PC-9 (cell line): Measurements from ENCODE around the gene KRTAP4-4. TPM values are rescaled to one million over a fixed set of nuclear protein-coding genes. Genes with fewer than 3 reads are reported as not detected.

ENCODE experiments used
- BruUV-seq: library from RNA; stranded (reverse); fragments of 400-500 nt; replicated peaks from 2 replicates; lab custom pipeline; 2021; lab: Mats Ljungman, UMichigan
- CTCF ChIA-PET: fragments of 300-600 bp; sonication (Branson Sonifier 250); formaldehyde crosslinking; loops from one replicate; lab custom pipeline; 2022; ENCODE audit warnings: antibody characterized with exemption; lab: Charles Lee
- POLR2A ChIA-PET: fragments of 300-600 bp; sonication (Branson Sonifier 250); formaldehyde crosslinking; loops from one replicate; lab custom pipeline; 2022; ENCODE audit warnings: antibody characterized with exemption; ENCODE audit not compliant: unreplicated experiment; lab: Charles Lee
- DNase-seq, 2 experiments: peaks; one replicate each; pipeline versions ENCODE4 v3.0.0 to v3.0.0-alpha.2; 2015 to 2022; ENCODE audit warnings: mixed read lengths in 1 of 2
- H2AFZ ChIP-seq: fragments of 200-600 bp; sonication (generic); 2 replicates; pipeline ENCODE4 v1.8.1; 2017; ENCODE audit warnings: antibody characterized with exemption
- H3F3A ChIP-seq: fragments of 200-600 bp; sonication (generic); 2 replicates; pipeline ENCODE4 v1.8.1; 2017; ENCODE audit warnings: antibody characterized with exemption, mild to moderate bottlenecking, low read depth; ENCODE audit not compliant: insufficient read depth
- H3K27ac ChIP-seq: fragments of 200-600 bp; sonication (generic); 2 replicates; pipeline ENCODE4 v1.6.1; 2016; ENCODE audit warnings: mixed run types
- H3K27me3 ChIP-seq: fragments of 200-600 bp; sonication (generic); 2 replicates; pipeline ENCODE4 v1.6.1; 2016; ENCODE audit warnings: low read depth, mixed run types; ENCODE audit not compliant: insufficient read depth
- H3K36me3 ChIP-seq: fragments of 200-600 bp; sonication (generic); 2 replicates; pipeline ENCODE4 v1.6.1; 2016; ENCODE audit warnings: low read depth, mixed run types
- H3K4me1 ChIP-seq: fragments of 200-600 bp; sonication (generic); replicated peaks from 2 replicates; pipeline ENCODE4 v1.6.1; 2016; ENCODE audit warnings: mixed run types; ENCODE audit not compliant: insufficient read depth
- H3K4me2 ChIP-seq: fragments of 200-600 bp; sonication (generic); 2 replicates; pipeline ENCODE4 v1.6.1; 2017; ENCODE audit warnings: mixed run types
- H3K4me3 ChIP-seq: fragments of 200-600 bp; sonication (generic); 2 replicates; pipeline ENCODE4 v1.6.1; 2016; ENCODE audit warnings: mixed run types
- H3K79me2 ChIP-seq: fragments of 200-600 bp; sonication (generic); 2 replicates; pipeline ENCODE4 v1.6.1; 2017; ENCODE audit warnings: low read depth, mixed run types
- H3K9me2 ChIP-seq: fragments of 200-600 bp; sonication (generic); 2 replicates; pipeline ENCODE4 v1.8.1; 2017; ENCODE audit warnings: mild to moderate bottlenecking; ENCODE audit not compliant: insufficient read depth
- H3K9me3 ChIP-seq: fragments of 200-600 bp; sonication (generic); 2 replicates; pipeline ENCODE4 v1.8.1; 2016; ENCODE audit warnings: low read depth; ENCODE audit not compliant: insufficient read depth
- H4K20me1 ChIP-seq: fragments of 200-600 bp; sonication (generic); 2 replicates; pipeline ENCODE4 v1.8.1; 2017; ENCODE audit not compliant: insufficient read depth
- CTCF ChIP-seq: fragments of 200-600 bp; sonication (generic); conservative IDR thresholded peaks from 2 replicates; pipeline ENCODE4 v1.6.1; 2017; ENCODE audit warnings: mixed run types, antibody characterized with exemption, mild to moderate bottlenecking, moderate library complexity
- EZH2 ChIP-seq: fragments of 200-600 bp; sonication (generic); IDR thresholded peaks from 2 replicates; pipeline ENCODE4 v1.8.0; 2017; ENCODE audit warnings: antibody characterized with exemption, low read depth
- intact Hi-C: fragments of 100-400 bp; cut with micrococcal nuclease; formaldehyde crosslinking; loops from one replicate; pipeline ENCODE4 v1.10.0; 2022; ENCODE audit not compliant: unreplicated experiment
- total RNA-seq: library from RNA; stranded (reverse); gene quantifications from 2 replicates; pipeline ENCODE4 v1.2.3, GENCODE V29; 2021

Gene KRTAP4-4
- total RNA-seq, 1 experiment from 2014 or later, result not detected

GRCh38 chr17:41177727-41178271 lies 17.3 kb upstream of the KRTAP4-4 start, which contains the start of gene KRTAP4-2:
KRTAP4-2 (minus strand) TSS chr17:41178221; CDS start chr17:41178164, 57 bp downstream.
- no peaks in the 10 kb centered on the region for H3K79me2 ChIP-seq
- no peaks in the 10 kb centered on the region for H3K9me2 ChIP-seq
- no peak within 1 kb of the TSS for H3K4me3 ChIP-seq
- H2AFZ ChIP-seq, result no peak within 1 kb of the TSS
- no peaks in the 10 kb centered on the region for H3F3A ChIP-seq
- H3K36me3 ChIP-seq, result no peaks in the 10 kb centered on the region
- TF ChIP-seq EZH2, result no peak
- TF ChIP-seq CTCF, result no peak
- DNase-seq, result no peak
- H3K4me2 ChIP-seq, result no peak within 1 kb of the TSS
- no peaks in the 10 kb centered on the region for H3K27me3 ChIP-seq
- no peaks in the 10 kb centered on the region for H4K20me1 ChIP-seq
- BruUV-seq, result no TSS peak
- H3K27ac ChIP-seq, result no peak within 1 kb of the TSS
- intact Hi-C loops, result no loop called here
- no peaks in the 10 kb centered on the region for H3K4me1 ChIP-seq
- H3K9me3 ChIP-seq, result no peaks in the 10 kb centered on the region
- CTCF ChIA-PET, result no interaction called here
- POLR2A ChIA-PET, result interaction anchor here (0.7 kb wide), 1 partner anchor 154 kb away, joined by 3 read pairs; no protein-coding TSS in a partner anchor

GRCh38 chr17:41176744-41177387 lies 16.3 kb upstream of the KRTAP4-4 start:
- H4K20me1 ChIP-seq, result no peaks in the 10 kb centered on the region
- no peak overlapping the region for H3K4me2 ChIP-seq
- no peaks in the 10 kb centered on the region for H3K36me3 ChIP-seq
- intact Hi-C loops, result no loop called here
- ChIA-PET POLR2A (interaction anchor here (0.7 kb wide), 1 partner anchor 155 kb away, joined by 3 read pairs; no protein-coding TSS in a partner anchor), CTCF (no interaction called here)
- BruUV-seq, result no TSS peak
- no peaks in the 10 kb centered on the region for H3F3A ChIP-seq
- no peak overlapping the region for H3K4me3 ChIP-seq
- no peaks in the 10 kb centered on the region for H3K9me2 ChIP-seq
- H3K79me2 ChIP-seq, result no peaks in the 10 kb centered on the region
- no peaks in the 10 kb centered on the region for H3K9me3 ChIP-seq
- no peak for DNase-seq
- no peak overlapping the region for H2AFZ ChIP-seq
- H3K27ac ChIP-seq, result no peak overlapping the region
- TF ChIP-seq EZH2 (no peak), CTCF (no peak)
- H3K4me1 ChIP-seq, result no peaks in the 10 kb centered on the region
- H3K27me3 ChIP-seq, result no peaks in the 10 kb centered on the region

- Histone ChIP-seq H3K36me3 (no peaks in the 10 kb centered on the region), H3K4me1 (no peaks in the 10 kb centered on the region), H3F3A (no peaks in the 10 kb centered on the region), H3K27ac (no peak overlapping the region), H3K9me2 (no peaks in the 10 kb centered on the region), H3K79me2 (no peaks in the 10 kb centered on the region), H3K4me3 (no peak overlapping the region), H3K27me3 (no peaks in the 10 kb centered on the region), H4K20me1 (no peaks in the 10 kb centered on the region), H2AFZ (no peak overlapping the region), H3K9me3 (0 out of 2 replicates have a peak, but pooled peaks cover 4% of the 10 kb centered on the region), H3K4me2 (no peak overlapping the region)
- intact Hi-C loops, result no loop called here
- ChIA-PET POLR2A (no interaction called here), CTCF (no interaction called here)
- no TSS peak for BruUV-seq
- no peak for DNase-seq
- TF ChIP-seq EZH2, result no peak
- no peak for TF ChIP-seq CTCF
These were observed 11.3 kb upstream of the KRTAP4-4 start for GRCh38 chr17:41171886-41172285.
